GOT3 (cell line): ENCODE measurements around the gene PIK3R4.

Experiments
- DNase-seq: peaks from one replicate; lab custom pipeline; 2025; ENCODE audit warnings: mixed read lengths; lab: John Stamatoyannopoulos, UW

PIK3R4 gene

GRCh38 chr3:130640027-130640426, 106.6 kb downstream of the PIK3R4 start:
- no peak for DNase-seq

- DNase-seq, result no peak
Observed at GRCh38 chr3:130636480-130637234, 110.0 kb downstream of the PIK3R4 start.

GRCh38 chr3:130635978-130636377, 110.7 kb downstream of the PIK3R4 start:
- DNase-seq, result no peak

GRCh38 chr3:130635285-130635684, 111.3 kb downstream of the PIK3R4 start:
- no peak for DNase-seq
